DOHH2 (cell line): ENCODE results near the gene MAGI1.

ENCODE experiments used
- H3F3A ChIP-seq: fragments of 200-600 bp; sonication (generic), shearing (Covaris generic); 2 replicates; pipeline ENCODE4 v1.6.0; 2016; ENCODE audit warnings: antibody characterized with exemption, mild to moderate bottlenecking; ENCODE audit not compliant: control insufficient read depth, insufficient read depth
- H3K27ac ChIP-seq: fragments of 200-600 bp; sonication (generic); 2 replicates; pipeline ENCODE4 v1.5.1; 2014; ENCODE audit warnings: low read depth, mild to moderate bottlenecking, low read length, moderate library complexity
- H3K27me3 ChIP-seq: fragments of 200-600 bp; sonication (generic); 2 replicates; pipeline ENCODE4 v1.6.1; 2014; ENCODE audit warnings: mild to moderate bottlenecking, low read length, mixed read lengths; ENCODE audit not compliant: control insufficient read depth
- H3K36me3 ChIP-seq: fragments of 200-600 bp; sonication (generic); 2 replicates; pipeline ENCODE4 v1.6.1; 2014; ENCODE audit warnings: mild to moderate bottlenecking, low read length, moderate library complexity, mixed read lengths; ENCODE audit not compliant: control insufficient read depth
- H3K4me1 ChIP-seq: fragments of 200-600 bp; sonication (generic); 2 replicates; pipeline ENCODE4 v1.6.1; 2014; ENCODE audit warnings: mild to moderate bottlenecking, low read length, mixed read lengths; ENCODE audit not compliant: control insufficient read depth
- H3K4me2 ChIP-seq: fragments of 200-600 bp; sonication (generic); 2 replicates; pipeline ENCODE4 v1.6.0; 2014; ENCODE audit warnings: mild to moderate bottlenecking, low read length, moderate library complexity
- H3K4me3 ChIP-seq: fragments of 200-600 bp; sonication (generic); 2 replicates; pipeline ENCODE4 v1.5.1; 2014; ENCODE audit warnings: mild to moderate bottlenecking, low read length, mixed read lengths
- H3K79me2 ChIP-seq: fragments of 200-600 bp; sonication (generic); 2 replicates; pipeline ENCODE4 v1.6.1; 2014; ENCODE audit warnings: mild to moderate bottlenecking, low read length, mixed read lengths; ENCODE audit not compliant: control insufficient read depth
- H3K9me2 ChIP-seq: fragments of 200-600 bp; sonication (generic); replicated peaks from 2 replicates; pipeline ENCODE4 v1.6.1; 2014; ENCODE audit warnings: mild to moderate bottlenecking, low read length, mixed read lengths; ENCODE audit not compliant: control insufficient read depth
- H3K9me3 ChIP-seq: fragments of 200-600 bp; sonication (generic); 2 replicates; pipeline ENCODE4 v1.6.1; 2014; ENCODE audit warnings: antibody characterized with exemption, low read length, mixed read lengths; ENCODE audit not compliant: control insufficient read depth, insufficient read depth
- H4K20me1 ChIP-seq: fragments of 200-600 bp; sonication (generic); 2 replicates; pipeline ENCODE4 v1.6.0; 2014; ENCODE audit warnings: low read depth, mild to moderate bottlenecking, antibody characterized with exemption, low read length, moderate library complexity; ENCODE audit not compliant: control insufficient read depth, insufficient read depth
- EZH2phosphoT487 ChIP-seq: fragments of 200-600 bp; sonication (generic); IDR thresholded peaks from 2 replicates; pipeline ENCODE4 v1.6.1; 2017; ENCODE audit warnings: borderline replicate concordance, mild to moderate bottlenecking, antibody characterized with exemption, low read length, moderate library complexity, mixed read lengths
- TF ChIP-seq, protein P1 (sequence below): fragments of 200-600 bp; sonication (generic); IDR thresholded peaks from one replicate; pipeline ENCODE4 v1.5.1; 2014; ENCODE audit warnings: antibody characterized with exemption, mild to moderate bottlenecking, low read depth, low read length; ENCODE audit not compliant: poor library complexity, severe bottlenecking

Gene MAGI1

DNA sequence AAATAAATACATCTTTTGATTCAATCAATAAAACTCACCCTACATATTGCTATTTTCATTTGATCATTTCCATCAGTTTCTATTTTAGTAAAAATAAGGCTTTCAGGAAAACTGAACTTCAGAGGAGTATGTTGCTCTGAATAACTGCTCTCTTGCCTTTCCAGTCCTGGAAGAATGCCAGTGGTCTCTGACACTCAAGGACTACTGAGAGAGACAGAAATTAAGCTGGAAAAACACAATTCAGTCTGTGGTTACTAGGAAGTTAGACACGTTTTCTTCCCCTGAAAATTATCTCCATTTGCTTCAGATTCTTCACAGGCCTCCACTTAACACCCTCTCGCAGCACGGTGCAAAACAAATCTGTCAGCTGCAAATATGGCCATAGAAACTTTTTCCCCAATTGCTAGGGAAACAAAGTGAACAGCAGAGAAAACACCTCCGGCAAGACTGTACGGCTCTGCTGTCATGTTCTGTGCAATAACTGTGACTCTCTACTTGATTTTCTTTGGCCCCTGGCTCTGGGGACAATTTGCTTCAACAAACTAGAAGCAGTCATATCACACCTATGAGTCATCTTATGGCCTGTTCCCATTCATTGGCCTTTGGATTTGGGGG lies 353.0 kb downstream of the MAGI1 start:
- Histone ChIP-seq H3K27me3 (no peaks in the 10 kb centered on the region), H3K79me2 (no peaks in the 10 kb centered on the region), H3F3A (no peaks in the 10 kb centered on the region), H3K4me2 (no peak overlapping the region), H3K9me3 (no peaks in the 10 kb centered on the region), H4K20me1 (no peaks in the 10 kb centered on the region), H3K27ac (no peak overlapping the region), H3K36me3 (no peaks in the 10 kb centered on the region), H3K9me2 (no peaks in the 10 kb centered on the region), H3K4me3 (no peak overlapping the region), H3K4me1 (no peaks in the 10 kb centered on the region)
- TF ChIP-seq EZH2phosphoT487, result no peak
- TF ChIP-seq, protein P1, sequence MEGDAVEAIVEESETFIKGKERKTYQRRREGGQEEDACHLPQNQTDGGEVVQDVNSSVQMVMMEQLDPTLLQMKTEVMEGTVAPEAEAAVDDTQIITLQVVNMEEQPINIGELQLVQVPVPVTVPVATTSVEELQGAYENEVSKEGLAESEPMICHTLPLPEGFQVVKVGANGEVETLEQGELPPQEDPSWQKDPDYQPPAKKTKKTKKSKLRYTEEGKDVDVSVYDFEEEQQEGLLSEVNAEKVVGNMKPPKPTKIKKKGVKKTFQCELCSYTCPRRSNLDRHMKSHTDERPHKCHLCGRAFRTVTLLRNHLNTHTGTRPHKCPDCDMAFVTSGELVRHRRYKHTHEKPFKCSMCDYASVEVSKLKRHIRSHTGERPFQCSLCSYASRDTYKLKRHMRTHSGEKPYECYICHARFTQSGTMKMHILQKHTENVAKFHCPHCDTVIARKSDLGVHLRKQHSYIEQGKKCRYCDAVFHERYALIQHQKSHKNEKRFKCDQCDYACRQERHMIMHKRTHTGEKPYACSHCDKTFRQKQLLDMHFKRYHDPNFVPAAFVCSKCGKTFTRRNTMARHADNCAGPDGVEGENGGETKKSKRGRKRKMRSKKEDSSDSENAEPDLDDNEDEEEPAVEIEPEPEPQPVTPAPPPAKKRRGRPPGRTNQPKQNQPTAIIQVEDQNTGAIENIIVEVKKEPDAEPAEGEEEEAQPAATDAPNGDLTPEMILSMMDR, result no peak

DNA sequence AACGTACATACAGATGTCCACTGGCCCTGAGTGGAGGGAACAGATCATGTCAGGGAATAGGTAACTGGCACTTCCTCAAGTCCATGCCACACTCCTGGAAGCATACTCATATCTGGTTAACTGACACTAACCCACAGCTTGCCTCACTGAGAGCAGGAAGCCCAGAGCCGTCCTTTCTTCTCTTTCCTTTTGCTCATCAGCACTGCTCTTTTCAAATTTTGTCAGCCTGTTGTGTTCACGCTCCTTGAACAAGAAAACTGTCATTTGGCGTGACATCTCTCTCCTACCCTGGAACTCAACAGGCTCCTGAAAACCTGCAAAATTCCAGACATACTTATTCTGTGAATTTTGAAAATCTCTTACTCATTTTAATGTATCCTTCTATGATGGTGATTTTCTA lies 360.2 kb downstream of the MAGI1 start:
- no peak overlapping the region for H3K27ac ChIP-seq
- no peak overlapping the region for H3K4me2 ChIP-seq
- H3K9me3 ChIP-seq, result no peaks in the 10 kb centered on the region
- no peaks in the 10 kb centered on the region for H3K9me2 ChIP-seq
- H3F3A ChIP-seq, result no peaks in the 10 kb centered on the region
- no peaks in the 10 kb centered on the region for H4K20me1 ChIP-seq
- H3K4me1 ChIP-seq, result no peaks in the 10 kb centered on the region
- TF ChIP-seq, protein P1, result no peak
- TF ChIP-seq EZH2phosphoT487, result no peak
- no peaks in the 10 kb centered on the region for H3K27me3 ChIP-seq
- no peaks in the 10 kb centered on the region for H3K79me2 ChIP-seq
- H3K36me3 ChIP-seq, result no peaks in the 10 kb centered on the region
- no peak overlapping the region for H3K4me3 ChIP-seq

DNA sequence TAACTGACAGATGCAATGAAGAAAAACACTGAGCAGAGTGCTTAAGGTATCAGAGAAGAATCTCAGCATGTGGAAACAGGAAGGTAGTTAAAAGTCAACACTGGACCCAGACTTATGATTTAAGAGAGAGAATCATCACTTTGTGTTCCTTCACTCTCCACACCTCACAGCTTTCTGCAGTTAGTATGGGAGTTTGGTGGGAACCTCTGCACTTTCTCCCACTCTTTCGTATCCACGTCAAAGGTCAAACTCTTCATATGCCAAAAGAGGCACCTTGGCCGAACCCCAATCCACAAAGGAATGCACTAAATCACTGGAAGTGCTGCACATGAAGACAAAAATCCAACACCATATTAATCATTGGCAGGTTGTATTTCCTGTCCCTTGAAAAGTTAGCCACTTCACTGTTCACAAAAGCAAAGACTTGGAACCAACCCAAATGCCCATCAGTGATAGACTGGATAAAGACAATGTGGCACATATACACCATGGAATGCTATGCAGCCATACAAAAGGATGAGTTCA lies 361.2 kb downstream of the MAGI1 start:
- no peaks in the 10 kb centered on the region for H3K79me2 ChIP-seq
- H3K36me3 ChIP-seq, result no peaks in the 10 kb centered on the region
- no peaks in the 10 kb centered on the region for H3K4me1 ChIP-seq
- no peaks in the 10 kb centered on the region for H3K9me2 ChIP-seq
- no peaks in the 10 kb centered on the region for H4K20me1 ChIP-seq
- H3K4me2 ChIP-seq, result no peak overlapping the region
- no peak overlapping the region for H3K4me3 ChIP-seq
- TF ChIP-seq EZH2phosphoT487, result no peak
- TF ChIP-seq, protein P1, result no peak
- no peaks in the 10 kb centered on the region for H3K9me3 ChIP-seq
- no peaks in the 10 kb centered on the region for H3K27me3 ChIP-seq
- H3F3A ChIP-seq, result no peaks in the 10 kb centered on the region
- H3K27ac ChIP-seq, result no peak overlapping the region
